GM12878 (cell line): Measurements from ENCODE around the gene GALC. TPM values are rescaled to one million over a fixed set of nuclear protein-coding genes. Genes with fewer than 3 reads are reported as not detected.
A peak's percentile ranks its signal among the peaks of the same experiment; 100 is the strongest.

Experiments
- BHLHE40 ChIP-seq, 2 experiments: fragments of 450-650 bp in 1 of 2; IDR thresholded peaks; 2 replicates each; pipeline ENCODE4 v1.6.1; 2011 to 2017; ENCODE audit warnings: low read depth in 2 of 2, borderline replicate concordance in 1 of 2, improper control_type of control experiment in 1 of 2, low read length in 1 of 2, mild to moderate bottlenecking in 1 of 2
- BMI1 ChIP-seq: fragments of 450-650 bp; IDR thresholded peaks from 2 replicates; pipeline ENCODE4 v1.6.1; 2016; ENCODE audit warnings: mild to moderate bottlenecking, moderate library complexity, borderline replicate concordance
- CHD4 ChIP-seq: fragments of 200-600 bp; sonication (generic); IDR thresholded peaks from 2 replicates; pipeline ENCODE4 v1.6.1; 2016; ENCODE audit warnings: mild to moderate bottlenecking
- ETV6 ChIP-seq, 2 experiments: fragments of 450-650 bp in 1 of 2; IDR thresholded peaks in 1 of 2; conservative IDR thresholded peaks in 1 of 2; 2 replicates each; pipeline ENCODE4 v1.6.1; 2014; ENCODE audit warnings: antibody characterized with exemption in 1 of 2, borderline replicate concordance in 1 of 2, low read depth in 1 of 2, mild to moderate bottlenecking in 1 of 2, moderate library complexity in 1 of 2
- polyA plus RNA-seq, 11 experiments: library from polyadenylated mRNA; depleted of rRNA in 4 of 11; unstranded in 6 of 11; stranded (reverse) in 5 of 11; fragments of >200 nt; fragmentation: Nextera tagmentation in 4 of 11; fragmentation: Illumina TruSeq in 1 of 11; extraction: Ambion mirVana in 4 of 11; extraction: Trizol in 1 of 11; gene quantifications; 1 replicate in 1 of 11; 2 replicates in 10 of 11; pipeline versions ENCODE4 v1.2.1 to v1.2.3, GENCODE V29; 2011 to 2016; ENCODE audit warnings: inconsistent platforms in 2 of 11, missing spikeins in 2 of 11, low read depth in 1 of 11
- total RNA-seq, 4 experiments: library from RNA; depleted of rRNA in 3 of 4; stranded (reverse); fragments of >200 nt in 3 of 4; fragmentation: Illumina TruSeq in 1 of 4; extraction: Trizol in 1 of 4; gene quantifications; 2 replicates each; pipeline versions ENCODE4 v1.2.1 to v1.2.3, GENCODE V29; 2013 to 2021
- TF ChIP-seq, protein P1 (sequence below): fragments of 450-650 bp; formaldehyde crosslinking; IDR thresholded peaks from 2 replicates; pipeline ENCODE4 v1.4.0; 2020; ENCODE audit warnings: mild to moderate bottlenecking, moderate library complexity
- TF ChIP-seq, protein P2 (sequence below): IDR thresholded peaks from 2 replicates; pipeline ENCODE4 v1.6.1; 2012; ENCODE audit warnings: low read depth, low read length, improper control_type of control experiment
- TF ChIP-seq, protein P3 (sequence below): fragments of 450-650 bp; IDR thresholded peaks from 2 replicates; pipeline ENCODE4 v1.6.1; 2017; ENCODE audit warnings: mild to moderate bottlenecking, moderate library complexity
- TF ChIP-seq, protein P4 (sequence below): fragments of 450-650 bp; IDR thresholded peaks from 2 replicates; pipeline ENCODE4 v1.6.1; 2017; ENCODE audit warnings: mild to moderate bottlenecking, low read depth, inconsistent platforms; ENCODE audit not compliant: poor library complexity, severe bottlenecking
- TF ChIP-seq, protein P5 (sequence below): IDR thresholded peaks from 2 replicates; pipeline ENCODE4 v1.6.1; 2011; ENCODE audit warnings: borderline replicate concordance, low read depth, mild to moderate bottlenecking, moderate library complexity, low read length; ENCODE audit not compliant: insufficient read depth, poor library complexity, severe bottlenecking

The GALC gene
- total and polyA plus RNA-seq, 10 of the 15 experiments (the other 5 are each of a cell fraction or from before 2014, with no cell fraction given), result 1.3 to 14.0 (median 4.5) TPM

DNA sequence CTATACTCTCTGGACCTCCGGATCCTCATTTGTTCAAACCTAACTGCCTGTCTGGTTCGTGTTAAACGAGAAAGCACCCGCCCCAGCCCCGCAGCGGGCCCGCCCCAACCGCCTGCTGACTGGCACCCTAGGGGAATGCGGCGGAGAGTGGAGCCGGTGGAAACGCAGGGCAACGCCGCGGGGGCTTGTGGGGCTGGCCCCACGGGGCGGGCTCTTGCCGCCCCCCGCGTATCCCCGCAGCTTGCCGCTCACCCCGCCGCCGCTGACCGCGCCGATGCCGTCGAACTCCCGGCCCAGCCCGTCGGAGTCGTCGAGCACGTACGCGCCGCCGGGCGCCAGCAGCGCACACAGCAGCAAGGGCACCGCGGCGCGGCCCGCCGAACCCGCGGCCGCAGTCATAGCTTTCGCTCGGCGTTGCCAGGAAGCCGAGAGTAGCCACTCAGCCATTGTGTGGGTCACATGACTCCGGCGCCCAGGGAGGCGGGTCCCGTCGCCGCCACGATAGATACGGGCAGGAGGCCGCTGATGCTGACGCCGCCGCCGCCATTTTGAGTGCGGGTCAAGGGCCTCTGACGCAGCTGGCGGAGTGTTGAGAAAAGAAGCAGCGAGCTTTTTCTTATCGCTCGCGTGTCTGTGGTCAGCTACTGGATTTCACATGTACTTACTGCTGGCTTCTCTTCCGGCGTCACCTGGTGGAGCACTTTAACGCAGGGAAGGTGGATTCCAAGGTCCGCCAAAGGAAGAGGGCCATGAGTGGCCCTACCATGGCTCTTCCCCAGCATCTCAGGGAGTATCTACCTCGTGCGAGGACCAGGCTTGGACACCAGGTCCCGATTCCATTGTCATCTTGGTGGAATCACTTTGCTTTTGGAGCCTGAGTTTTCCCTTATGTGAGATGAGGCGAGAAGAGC, at the start of gene GALC (continued):
- TF ChIP-seq, protein P1, sequence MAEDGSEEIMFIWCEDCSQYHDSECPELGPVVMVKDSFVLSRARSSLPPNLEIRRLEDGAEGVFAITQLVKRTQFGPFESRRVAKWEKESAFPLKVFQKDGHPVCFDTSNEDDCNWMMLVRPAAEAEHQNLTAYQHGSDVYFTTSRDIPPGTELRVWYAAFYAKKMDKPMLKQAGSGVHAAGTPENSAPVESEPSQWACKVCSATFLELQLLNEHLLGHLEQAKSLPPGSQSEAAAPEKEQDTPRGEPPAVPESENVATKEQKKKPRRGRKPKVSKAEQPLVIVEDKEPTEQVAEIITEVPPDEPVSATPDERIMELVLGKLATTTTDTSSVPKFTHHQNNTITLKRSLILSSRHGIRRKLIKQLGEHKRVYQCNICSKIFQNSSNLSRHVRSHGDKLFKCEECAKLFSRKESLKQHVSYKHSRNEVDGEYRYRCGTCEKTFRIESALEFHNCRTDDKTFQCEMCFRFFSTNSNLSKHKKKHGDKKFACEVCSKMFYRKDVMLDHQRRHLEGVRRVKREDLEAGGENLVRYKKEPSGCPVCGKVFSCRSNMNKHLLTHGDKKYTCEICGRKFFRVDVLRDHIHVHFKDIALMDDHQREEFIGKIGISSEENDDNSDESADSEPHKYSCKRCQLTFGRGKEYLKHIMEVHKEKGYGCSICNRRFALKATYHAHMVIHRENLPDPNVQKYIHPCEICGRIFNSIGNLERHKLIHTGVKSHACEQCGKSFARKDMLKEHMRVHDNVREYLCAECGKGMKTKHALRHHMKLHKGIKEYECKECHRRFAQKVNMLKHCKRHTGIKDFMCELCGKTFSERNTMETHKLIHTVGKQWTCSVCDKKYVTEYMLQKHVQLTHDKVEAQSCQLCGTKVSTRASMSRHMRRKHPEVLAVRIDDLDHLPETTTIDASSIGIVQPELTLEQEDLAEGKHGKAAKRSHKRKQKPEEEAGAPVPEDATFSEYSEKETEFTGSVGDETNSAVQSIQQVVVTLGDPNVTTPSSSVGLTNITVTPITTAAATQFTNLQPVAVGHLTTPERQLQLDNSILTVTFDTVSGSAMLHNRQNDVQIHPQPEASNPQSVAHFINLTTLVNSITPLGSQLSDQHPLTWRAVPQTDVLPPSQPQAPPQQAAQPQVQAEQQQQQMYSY (CRISPR knock-in tag), result peak; percentile 62; the same call in 1 of the 2 replicates
- TF ChIP-seq, protein P2, sequence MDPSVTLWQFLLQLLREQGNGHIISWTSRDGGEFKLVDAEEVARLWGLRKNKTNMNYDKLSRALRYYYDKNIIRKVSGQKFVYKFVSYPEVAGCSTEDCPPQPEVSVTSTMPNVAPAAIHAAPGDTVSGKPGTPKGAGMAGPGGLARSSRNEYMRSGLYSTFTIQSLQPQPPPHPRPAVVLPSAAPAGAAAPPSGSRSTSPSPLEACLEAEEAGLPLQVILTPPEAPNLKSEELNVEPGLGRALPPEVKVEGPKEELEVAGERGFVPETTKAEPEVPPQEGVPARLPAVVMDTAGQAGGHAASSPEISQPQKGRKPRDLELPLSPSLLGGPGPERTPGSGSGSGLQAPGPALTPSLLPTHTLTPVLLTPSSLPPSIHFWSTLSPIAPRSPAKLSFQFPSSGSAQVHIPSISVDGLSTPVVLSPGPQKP, result peak; percentile 62; the same call in 1 of the 2 replicates
- TF ChIP-seq BMI1 (no peak; the same call in 1 of the 2 replicates), ETV6 (conservative IDR thresholded peaks at IDR 0.05 in 1 of 2, IDR thresholded peaks at IDR 0.05 in 1 of 2; ENCODE audit: borderline replicate concordance in 1 of 2, low read depth in 1 of 2) (peak in 1 of 2 experiments; percentile 23; a peak in 1 of 4 replicates), CHD4 (no peak), BHLHE40 (IDR thresholded peaks at IDR 0.05; ENCODE audit: borderline replicate concordance in 1 of 2, low read depth in 2 of 2, low read length in 1 of 2) (peak; percentile 89 to 91)
- TF ChIP-seq, protein P3, sequence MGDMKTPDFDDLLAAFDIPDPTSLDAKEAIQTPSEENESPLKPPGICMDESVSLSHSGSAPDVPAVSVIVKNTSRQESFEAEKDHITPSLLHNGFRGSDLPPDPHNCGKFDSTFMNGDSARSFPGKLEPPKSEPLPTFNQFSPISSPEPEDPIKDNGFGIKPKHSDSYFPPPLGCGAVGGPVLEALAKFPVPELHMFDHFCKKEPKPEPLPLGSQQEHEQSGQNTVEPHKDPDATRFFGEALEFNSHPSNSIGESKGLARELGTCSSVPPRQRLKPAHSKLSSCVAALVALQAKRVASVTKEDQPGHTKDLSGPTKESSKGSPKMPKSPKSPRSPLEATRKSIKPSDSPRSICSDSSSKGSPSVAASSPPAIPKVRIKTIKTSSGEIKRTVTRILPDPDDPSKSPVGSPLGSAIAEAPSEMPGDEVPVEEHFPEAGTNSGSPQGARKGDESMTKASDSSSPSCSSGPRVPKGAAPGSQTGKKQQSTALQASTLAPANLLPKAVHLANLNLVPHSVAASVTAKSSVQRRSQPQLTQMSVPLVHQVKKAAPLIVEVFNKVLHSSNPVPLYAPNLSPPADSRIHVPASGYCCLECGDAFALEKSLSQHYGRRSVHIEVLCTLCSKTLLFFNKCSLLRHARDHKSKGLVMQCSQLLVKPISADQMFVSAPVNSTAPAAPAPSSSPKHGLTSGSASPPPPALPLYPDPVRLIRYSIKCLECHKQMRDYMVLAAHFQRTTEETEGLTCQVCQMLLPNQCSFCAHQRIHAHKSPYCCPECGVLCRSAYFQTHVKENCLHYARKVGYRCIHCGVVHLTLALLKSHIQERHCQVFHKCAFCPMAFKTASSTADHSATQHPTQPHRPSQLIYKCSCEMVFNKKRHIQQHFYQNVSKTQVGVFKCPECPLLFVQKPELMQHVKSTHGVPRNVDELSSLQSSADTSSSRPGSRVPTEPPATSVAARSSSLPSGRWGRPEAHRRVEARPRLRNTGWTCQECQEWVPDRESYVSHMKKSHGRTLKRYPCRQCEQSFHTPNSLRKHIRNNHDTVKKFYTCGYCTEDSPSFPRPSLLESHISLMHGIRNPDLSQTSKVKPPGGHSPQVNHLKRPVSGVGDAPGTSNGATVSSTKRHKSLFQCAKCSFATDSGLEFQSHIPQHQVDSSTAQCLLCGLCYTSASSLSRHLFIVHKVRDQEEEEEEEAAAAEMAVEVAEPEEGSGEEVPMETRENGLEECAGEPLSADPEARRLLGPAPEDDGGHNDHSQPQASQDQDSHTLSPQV, result peak; percentile 6; the same call in 1 of the 2 replicates
- TF ChIP-seq, protein P4, sequence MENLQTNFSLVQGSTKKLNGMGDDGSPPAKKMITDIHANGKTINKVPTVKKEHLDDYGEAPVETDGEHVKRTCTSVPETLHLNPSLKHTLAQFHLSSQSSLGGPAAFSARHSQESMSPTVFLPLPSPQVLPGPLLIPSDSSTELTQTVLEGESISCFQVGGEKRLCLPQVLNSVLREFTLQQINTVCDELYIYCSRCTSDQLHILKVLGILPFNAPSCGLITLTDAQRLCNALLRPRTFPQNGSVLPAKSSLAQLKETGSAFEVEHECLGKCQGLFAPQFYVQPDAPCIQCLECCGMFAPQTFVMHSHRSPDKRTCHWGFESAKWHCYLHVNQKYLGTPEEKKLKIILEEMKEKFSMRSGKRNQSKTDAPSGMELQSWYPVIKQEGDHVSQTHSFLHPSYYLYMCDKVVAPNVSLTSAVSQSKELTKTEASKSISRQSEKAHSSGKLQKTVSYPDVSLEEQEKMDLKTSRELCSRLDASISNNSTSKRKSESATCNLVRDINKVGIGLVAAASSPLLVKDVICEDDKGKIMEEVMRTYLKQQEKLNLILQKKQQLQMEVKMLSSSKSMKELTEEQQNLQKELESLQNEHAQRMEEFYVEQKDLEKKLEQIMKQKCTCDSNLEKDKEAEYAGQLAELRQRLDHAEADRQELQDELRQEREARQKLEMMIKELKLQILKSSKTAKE, result no peak
- TF ChIP-seq, protein P5, sequence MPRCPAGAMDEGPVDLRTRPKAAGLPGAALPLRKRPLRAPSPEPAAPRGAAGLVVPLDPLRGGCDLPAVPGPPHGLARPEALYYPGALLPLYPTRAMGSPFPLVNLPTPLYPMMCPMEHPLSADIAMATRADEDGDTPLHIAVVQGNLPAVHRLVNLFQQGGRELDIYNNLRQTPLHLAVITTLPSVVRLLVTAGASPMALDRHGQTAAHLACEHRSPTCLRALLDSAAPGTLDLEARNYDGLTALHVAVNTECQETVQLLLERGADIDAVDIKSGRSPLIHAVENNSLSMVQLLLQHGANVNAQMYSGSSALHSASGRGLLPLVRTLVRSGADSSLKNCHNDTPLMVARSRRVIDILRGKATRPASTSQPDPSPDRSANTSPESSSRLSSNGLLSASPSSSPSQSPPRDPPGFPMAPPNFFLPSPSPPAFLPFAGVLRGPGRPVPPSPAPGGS, result no peak
